B cell (primary cell): ENCODE measurements around the gene SFMBT1. TPM values are rescaled to one million over a fixed set of nuclear protein-coding genes. Genes with fewer than 3 reads are reported as not detected.

Source experiments
- ATAC-seq: fragments of 200-7000 bp; cut with Tn5 transposase; one replicate; pipeline ENCODE4 v1.10.0; 2021; ENCODE audit warnings: low read depth, mild to moderate bottlenecking, moderate number of reproducible peaks, moderate library complexity
- CTCF ChIA-PET: fragments of 350-600 bp; sonication (Branson Sonifier 250); formaldehyde crosslinking; loops from one replicate; lab custom pipeline; 2021; ENCODE audit warnings: antibody characterized with exemption, inconsistent platforms; lab: Charles Lee
- POLR2A ChIA-PET: fragments of 350-600 bp; sonication (Branson Sonifier 250); formaldehyde crosslinking; loops from one replicate; lab custom pipeline; 2021; ENCODE audit warnings: antibody characterized with exemption; lab: Charles Lee
- DNase-seq: peaks from one replicate; pipeline ENCODE4 v3.0.0; 2013
- H2AFZ ChIP-seq: 2 replicates; pipeline ENCODE4 v1.6.1; 2012; ENCODE audit warnings: mild to moderate bottlenecking, low read depth, low read length; ENCODE audit not compliant: insufficient read depth, poor library complexity, severe bottlenecking
- H3K27ac ChIP-seq, 2 donors: 1 replicate in 1 of 2; 2 replicates in 1 of 2; pipeline ENCODE4 v1.5.1; 2012 to 2013; ENCODE audit warnings: low read length in 2 of 2, mild to moderate bottlenecking in 2 of 2, moderate library complexity in 1 of 2
- H3K27me3 ChIP-seq, 4 experiments: fragments of 200-600 bp in 1 of 4; sonication (generic) in 1 of 4; replicated peaks in 1 of 4; 1 replicate in 2 of 4; 2 replicates in 2 of 4; pipeline versions ENCODE4 v1.6.1 to v1.7.0; 2013 to 2016; ENCODE audit warnings: low read length in 3 of 4, mild to moderate bottlenecking in 2 of 4, mixed read lengths in 1 of 4, moderate library complexity in 1 of 4; ENCODE audit not compliant: insufficient read depth in 4 of 4, control insufficient read depth in 3 of 4; ENCODE audit errors: control extremely low read depth in 1 of 4
- H3K36me3 ChIP-seq, 2 experiments: replicated peaks in 1 of 2; 1 replicate in 1 of 2; 2 replicates in 1 of 2; pipeline versions ENCODE4 v1.6.1 to v1.7.1; 2013; ENCODE audit warnings: low read length in 1 of 2; ENCODE audit not compliant: insufficient read depth in 2 of 2, control insufficient read depth in 1 of 2; ENCODE audit errors: control extremely low read depth in 1 of 2, extremely low read depth in 1 of 2
- H3K4me1 ChIP-seq, 2 donors: fragments of 200-600 bp in 1 of 2; sonication (generic) in 1 of 2; 1 replicate in 1 of 2; 2 replicates in 1 of 2; pipeline versions ENCODE4 v1.5.1 to v1.6.1; 2013 to 2017; ENCODE audit warnings: low read length in 2 of 2; ENCODE audit not compliant: control insufficient read depth in 2 of 2, insufficient read depth in 2 of 2
- H3K4me2 ChIP-seq: replicated peaks from 2 replicates; pipeline ENCODE3; 2012; ENCODE audit warnings: mild to moderate bottlenecking, low read depth, low read length; ENCODE audit not compliant: poor library complexity, severe bottlenecking
- H3K4me3 ChIP-seq, 5 experiments: fragments of 200-600 bp in 1 of 5; sonication (generic) in 1 of 5; 1 replicate in 3 of 5; 2 replicates in 2 of 5; pipeline versions ENCODE4 v1.5.1 to v1.7.0; 2011 to 2016; ENCODE audit warnings: low read length in 4 of 5, mild to moderate bottlenecking in 4 of 5, low read depth in 2 of 5, control low read depth in 1 of 5, moderate library complexity in 1 of 5; ENCODE audit not compliant: insufficient read depth in 1 of 5; ENCODE audit errors: control extremely low read depth in 1 of 5, extremely low read depth in 1 of 5
- H3K79me2 ChIP-seq: fragments of 200-600 bp; sonication (generic); one replicate; pipeline ENCODE4 v1.6.0; 2016; ENCODE audit warnings: low read length; ENCODE audit not compliant: control insufficient read depth, insufficient read depth
- H3K9ac ChIP-seq: fragments of 200-600 bp; sonication (generic); 2 replicates; pipeline ENCODE4 v1.6.1; 2017; ENCODE audit warnings: mild to moderate bottlenecking, low read length, moderate library complexity
- H3K9me3 ChIP-seq, 3 donors: one replicate each; pipeline versions ENCODE4 v1.6.1 to v1.7.1; 2013; ENCODE audit warnings: low read length in 2 of 3; ENCODE audit not compliant: control insufficient read depth in 2 of 3, insufficient read depth in 1 of 3; ENCODE audit errors: control extremely low read depth in 1 of 3
- H4K20me1 ChIP-seq: 2 replicates; pipeline ENCODE4 v1.6.0; 2012; ENCODE audit warnings: mild to moderate bottlenecking, low read length; ENCODE audit not compliant: insufficient read depth, control insufficient read depth, poor library complexity, severe bottlenecking
- H3K27ac Mint-ChIP-seq: one replicate; pipeline ENCODE4 v1.8.0; 2021; ENCODE audit warnings: mixed read lengths
- H3K27me3 Mint-ChIP-seq: one replicate; pipeline ENCODE4 v1.8.0; 2021; ENCODE audit warnings: mixed read lengths
- H3K4me1 Mint-ChIP-seq: one replicate; pipeline ENCODE4 v1.8.0; 2021; ENCODE audit warnings: mixed read lengths
- H3K4me3 Mint-ChIP-seq: one replicate; pipeline ENCODE4 v1.8.0; 2021; ENCODE audit warnings: mixed read lengths
- H3K9me3 Mint-ChIP-seq: one replicate; pipeline ENCODE4 v1.8.0; 2022; ENCODE audit warnings: mixed read lengths; ENCODE audit not compliant: insufficient read depth
- CTCF ChIP-seq: fragments of 200-600 bp; IDR thresholded peaks from one replicate; pipeline ENCODE4 v1.8.0; 2022; ENCODE audit warnings: antibody characterized with exemption, mild to moderate bottlenecking
- EZH2 ChIP-seq: IDR thresholded peaks from 2 replicates; pipeline ENCODE4 v1.6.1; 2012; ENCODE audit warnings: borderline replicate concordance, low read depth, mild to moderate bottlenecking, moderate library complexity, low read length; ENCODE audit not compliant: insufficient read depth, poor library complexity, severe bottlenecking
- WGBS: methylation state at CpG from one replicate; pipeline ENCODE4 v1.1.5; 2013; ENCODE audit warnings: missing lambda C conversion rate; ENCODE audit not compliant: insufficient coverage; 5-methylcytosine and 5-hydroxymethylcytosine counted together
- intact Hi-C: fragments of 100-400 bp; cut with micrococcal nuclease; formaldehyde crosslinking; loops from one replicate; pipeline ENCODE4 v1.10.0; 2022
- polyA plus RNA-seq: library from polyadenylated mRNA; depleted of rRNA; stranded (reverse); fragments of >200 nt; gene quantifications from 2 replicates; pipeline ENCODE4 v1.2.3, GENCODE V29; 2012
- total RNA-seq, 2 donors: library from RNA; stranded (reverse); fragments of 120-200 nt in 1 of 2; gene quantifications; 1 replicate in 1 of 2; 2 replicates in 1 of 2; pipeline versions ENCODE4 v1.2.3 to v1.2.4, GENCODE V29; 2013 to 2022

SFMBT1 gene
- total and polyA plus RNA-seq, 2 donors (not counting 1 experiment from before 2014, with no cell fraction given): 9.9 to 55.8 TPM

GRCh38 chr3:52978109-52978754 is 67.6 kb downstream of the SFMBT1 start:
- Mint-ChIP-seq H3K4me1 (peaks cover 20% of the 10 kb centered on the region), H3K4me3 (no peak overlapping the region), H3K27me3 (no peaks in the 10 kb centered on the region), H3K9me3 (no peaks in the 10 kb centered on the region), H3K27ac (peak overlapping the region; percentile 2)
- Histone ChIP-seq H3K27ac (no peak overlapping the region), H3K79me2 (peaks cover 40% of the 10 kb centered on the region), H3K4me3 (no peak overlapping the region), H3K27me3 (no peaks in the 10 kb centered on the region), H2AFZ (no peak overlapping the region), H4K20me1 (no peaks in the 10 kb centered on the region), H3K4me1 (peaks cover 6 to 8% of the 10 kb centered on the region in 2 donors), H3K4me2 (no peak overlapping the region), H3K9ac (no peak overlapping the region), H3K36me3 (no peaks in the 10 kb centered on the region), H3K9me3 (peaks cover 0 to 2% (median 0%) of the 10 kb centered on the region in 3 donors)
- no peak for ATAC-seq
- CTCF ChIA-PET: interaction anchor here (0.8 kb wide), 1 partner anchor 69 kb away, joined by 3 read pairs; no protein-coding TSS in a partner anchor
- 100% methylated on average over 1 of the region's 3 CpGs for WGBS
- no peak for DNase-seq
- TF ChIP-seq CTCF (no peak), EZH2 (no peak)
- POLR2A ChIA-PET: no interaction called here
- intact Hi-C loops: no loop called here

- H3K4me1 Mint-ChIP-seq: peaks cover 23% of the 10 kb centered on the region
- intact Hi-C loops: no loop called here
- H3K36me3 ChIP-seq: no peaks in the 10 kb centered on the region
- H3K4me3 ChIP-seq: no peak overlapping the region
- no peak overlapping the region for H3K9ac ChIP-seq
- CTCF ChIA-PET: no interaction called here
- H3K4me2 ChIP-seq: no peak overlapping the region
- H3K79me2 ChIP-seq: peaks cover 70% of the 10 kb centered on the region
- no peak overlapping the region for H2AFZ ChIP-seq
- no peak overlapping the region for H3K4me3 Mint-ChIP-seq
- WGBS: no CpG with 5 or more reads among the region's 4 CpGs
- H4K20me1 ChIP-seq: no peaks in the 10 kb centered on the region
- TF ChIP-seq EZH2 (no peak), CTCF (no peak)
- H3K27me3 ChIP-seq: no peaks in the 10 kb centered on the region
- H3K27ac Mint-ChIP-seq: peak overlapping the region; percentile 1
- no peak overlapping the region for H3K27ac ChIP-seq
- DNase-seq (no peak), ATAC-seq (no peak)
- POLR2A ChIA-PET: interaction anchor here (0.6 kb wide), 1 partner anchor 9 kb away, joined by 4 read pairs; no protein-coding TSS in a partner anchor
- H3K4me1 ChIP-seq: no peaks in the 10 kb centered on the region
- no peaks in the 10 kb centered on the region for H3K9me3 Mint-ChIP-seq
- H3K27me3 Mint-ChIP-seq: no peaks in the 10 kb centered on the region
- H3K9me3 ChIP-seq: no peaks in the 10 kb centered on the region
Measured at GRCh38 chr3:52973806-52974205, 72.1 kb downstream of the SFMBT1 start.
